IPS-NIHi7 (cell line): ENCODE data around the gene STAMBPL1.

Source experiments
- DNase-seq: peaks from one replicate; pipeline ENCODE4 v3.0.0; 2012; ENCODE audit warnings: mixed read lengths; ENCODE audit errors: extremely low spot score

STAMBPL1 gene

DNA sequence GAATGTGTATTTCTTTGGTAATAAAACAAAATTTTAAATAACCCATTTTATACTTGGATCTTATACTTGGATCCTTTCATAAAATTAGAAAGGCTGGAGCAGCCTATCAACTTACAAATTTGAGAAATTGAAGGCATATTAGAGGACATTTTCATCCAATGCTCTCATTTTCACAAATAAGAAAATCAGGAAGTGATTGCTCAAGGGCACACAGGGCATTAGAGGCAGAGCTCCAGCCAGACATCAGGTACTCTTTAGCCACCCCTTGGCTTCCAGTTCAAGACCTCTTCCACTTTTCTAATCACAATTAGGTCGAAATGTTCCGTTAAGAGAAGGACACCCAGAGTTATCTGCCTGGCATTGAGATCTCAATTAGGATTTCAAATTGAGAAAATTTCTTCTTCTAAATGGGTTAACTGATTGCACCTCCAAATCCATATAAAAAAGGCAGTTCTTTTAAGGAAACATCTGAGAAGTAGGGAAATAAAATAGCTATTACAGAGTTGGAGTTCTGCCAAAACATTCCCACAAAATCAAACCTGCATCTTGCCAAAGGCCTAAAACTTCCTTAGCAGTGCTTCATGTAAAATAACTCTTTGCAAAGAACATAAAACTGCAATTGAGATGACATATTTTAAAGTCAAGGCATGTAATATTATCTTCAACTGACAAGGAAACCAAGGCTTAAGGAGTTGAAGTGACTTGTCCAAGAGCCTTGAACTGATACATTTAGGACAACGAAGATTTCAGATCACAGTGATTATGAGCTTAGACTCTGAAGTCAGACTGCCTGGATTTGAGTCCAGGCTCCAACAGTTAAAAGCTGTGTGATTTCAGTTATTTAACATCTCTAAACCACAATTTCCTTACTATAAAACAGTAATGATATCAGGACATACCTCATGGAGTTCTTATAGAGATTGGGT lies 70.1 kb downstream of the STAMBPL1 start:
- DNase-seq = no peak

GRCh38 chr10:88952647-88953111 lies 72.6 kb downstream of the STAMBPL1 start, which contains the start of gene ACTA2:
TSS of gene ACTA2 (minus strand) at chr10:88952773. CDS start at chr10:88948930, 3,843 bp downstream.
- no peak for DNase-seq

DNA sequence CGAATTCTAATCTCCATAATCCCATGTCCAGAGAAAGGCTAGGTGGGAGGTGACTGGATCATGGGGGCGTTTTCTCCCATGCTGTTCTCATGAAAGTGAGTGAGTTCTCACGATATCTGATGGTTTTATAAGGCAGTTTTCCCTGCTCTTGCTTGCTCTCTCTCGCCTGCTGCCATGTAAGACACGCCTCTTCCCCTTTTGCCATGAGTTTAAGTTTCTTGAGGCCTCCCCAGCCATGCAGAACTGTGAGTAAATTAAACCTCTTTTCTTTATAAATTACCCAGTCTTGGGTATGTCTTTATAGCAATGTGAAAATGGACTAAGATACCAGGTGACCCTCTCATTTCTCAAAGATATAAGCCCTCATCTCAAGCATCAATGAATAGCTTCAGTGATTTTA lies 73.6 kb downstream of the STAMBPL1 start:
- no peak for DNase-seq

DNA sequence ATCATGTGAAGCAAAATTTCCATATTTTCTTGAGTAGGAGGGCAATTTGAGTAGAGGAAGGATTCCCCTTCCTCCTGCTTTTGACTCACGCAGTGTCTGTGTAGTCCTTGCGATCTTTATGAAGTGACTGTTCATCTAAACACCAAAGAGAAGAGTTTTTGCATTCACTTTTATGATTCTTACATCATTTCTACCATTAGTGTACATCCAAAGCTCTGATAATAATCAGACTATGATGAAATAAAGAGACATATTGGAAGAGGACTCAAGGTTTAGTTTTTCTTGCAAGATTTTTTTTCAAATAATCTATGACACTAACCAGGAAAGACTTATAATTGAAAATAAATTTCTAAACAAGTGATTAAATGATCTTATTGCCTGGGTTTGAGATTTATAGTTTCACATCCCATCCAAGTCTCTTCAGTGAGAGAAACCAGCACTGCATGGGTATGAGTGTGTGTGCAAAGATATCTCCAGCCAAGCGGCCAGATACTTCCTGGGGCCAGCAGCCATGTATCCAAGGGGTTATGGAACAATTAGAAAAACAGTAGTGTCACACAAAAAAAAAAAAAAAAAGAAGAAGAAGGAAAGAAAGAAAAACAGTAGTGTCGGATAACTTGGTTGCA lies 74.5 kb downstream of the STAMBPL1 start:
- no peak for DNase-seq

DNA sequence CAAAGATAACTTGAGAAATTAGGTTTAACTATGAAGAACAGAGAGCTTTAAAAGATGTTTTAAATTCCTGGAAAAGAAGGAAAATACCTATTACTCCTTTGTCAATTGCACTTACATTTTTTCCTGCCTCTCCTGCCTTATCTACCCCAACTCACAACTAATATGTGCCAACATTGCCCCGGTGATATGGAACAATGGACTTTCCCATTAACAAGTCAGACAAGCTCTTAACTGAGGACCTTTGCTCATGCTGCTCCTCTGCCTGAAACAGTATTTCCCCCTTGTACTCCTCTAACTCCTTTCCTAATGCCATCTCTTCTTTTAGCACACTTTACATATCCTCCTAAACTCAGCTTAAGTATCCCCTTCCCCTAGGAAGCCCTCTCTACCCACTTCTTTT lies 77.3 kb downstream of the STAMBPL1 start:
- DNase-seq = no peak

- DNase-seq = no peak
Observed at GRCh38 chr10:88958721-88959120, 78.7 kb downstream of the STAMBPL1 start.

- no peak for DNase-seq
Observed at GRCh38 chr10:88960802-88961201, 80.8 kb downstream of the STAMBPL1 start.

- no peak for DNase-seq
Observed at GRCh38 chr10:88961266-88961665, 81.2 kb downstream of the STAMBPL1 start.

DNA sequence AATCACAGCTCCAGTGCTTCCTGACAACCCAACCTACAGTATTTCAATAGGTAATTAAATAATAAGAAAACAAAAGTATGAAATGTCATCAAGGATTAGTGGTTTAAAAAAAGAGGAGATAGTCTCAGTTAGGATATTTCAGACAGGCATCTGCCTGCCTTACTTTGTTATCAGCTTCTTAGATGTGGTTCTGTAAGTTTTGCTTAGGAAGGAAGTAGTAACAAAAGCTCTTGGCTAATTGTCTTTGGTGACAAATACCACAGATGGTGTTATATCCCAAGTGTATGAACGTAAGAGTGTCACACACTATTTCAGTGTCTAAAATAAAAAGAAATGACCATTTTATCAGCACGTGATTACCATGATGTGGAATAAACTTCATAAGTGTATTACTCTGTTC lies 82.3 kb downstream of the STAMBPL1 start:
- no peak for DNase-seq

- DNase-seq = no peak
Observed at GRCh38 chr10:88963318-88963717, 83.3 kb downstream of the STAMBPL1 start.

- DNase-seq = no peak
Observed at GRCh38 chr10:88964360-88964759, 84.3 kb downstream of the STAMBPL1 start.

DNA sequence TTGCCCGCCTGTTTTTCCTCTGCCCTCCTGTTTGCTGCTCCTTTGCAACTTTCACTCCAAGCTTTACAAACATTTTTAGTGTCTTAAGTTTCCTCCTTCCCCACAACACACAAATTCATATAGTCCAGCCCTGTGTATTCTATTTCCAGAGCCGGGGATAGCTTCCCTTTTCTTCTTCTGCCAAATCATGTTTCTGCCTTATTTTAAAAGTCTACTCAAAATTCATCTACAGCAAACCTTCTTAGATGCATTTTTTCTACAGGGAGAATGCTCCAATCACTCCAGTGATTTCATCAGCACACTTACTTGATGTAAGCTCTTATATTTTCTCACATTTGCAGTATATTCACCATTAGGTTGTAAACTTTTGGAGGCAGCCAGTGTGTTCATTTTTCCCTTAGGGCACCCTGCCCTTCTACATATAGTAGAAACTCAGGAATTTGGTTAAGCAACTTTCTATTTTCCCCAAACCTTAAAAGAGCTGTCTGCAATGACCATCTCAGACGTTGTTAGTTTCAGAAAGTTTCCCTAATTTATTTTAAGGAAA lies 84.9 kb downstream of the STAMBPL1 start:
- DNase-seq = no peak

DNA sequence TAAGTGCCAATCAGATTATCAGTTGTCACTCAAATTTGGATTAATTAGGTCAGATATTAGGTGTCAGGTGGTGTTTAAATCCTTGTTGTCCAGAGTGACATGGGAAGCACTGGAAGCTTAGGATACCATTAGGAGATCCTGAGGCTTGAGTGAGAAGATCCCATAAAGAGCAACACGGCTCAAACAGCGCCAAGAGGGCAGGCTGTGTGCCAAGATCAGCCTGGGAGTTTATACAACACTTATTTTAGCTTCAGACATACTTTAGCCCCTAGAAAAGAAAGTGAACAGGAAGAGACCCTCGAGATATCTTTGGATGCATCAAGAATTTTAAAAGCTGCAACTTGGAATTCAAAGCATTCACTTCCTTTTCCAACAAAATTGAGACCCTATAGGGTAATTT lies 86.8 kb downstream of the STAMBPL1 start:
- no peak for DNase-seq

DNA sequence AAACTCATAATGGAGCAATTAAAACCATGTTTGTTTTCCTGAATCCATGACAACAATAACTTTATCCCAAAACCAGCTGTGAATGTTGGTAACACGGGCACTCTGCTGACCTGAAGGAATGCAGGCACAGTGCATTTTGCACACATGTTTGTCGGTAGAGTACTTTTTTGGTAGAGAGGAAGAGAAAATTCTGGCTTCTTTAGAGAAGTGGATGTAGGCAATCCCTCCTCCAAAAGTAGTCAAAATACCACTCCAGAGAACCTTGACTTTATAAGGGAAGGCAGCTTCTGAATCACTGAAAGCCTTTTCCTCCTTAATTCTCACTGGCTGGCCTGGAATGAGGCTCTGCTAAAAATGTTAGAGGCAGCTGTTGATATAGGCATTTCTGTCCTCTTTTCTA lies 88.3 kb downstream of the STAMBPL1 start:
- no peak for DNase-seq

GRCh38 chr10:88971221-88972061 lies 91.4 kb downstream of the STAMBPL1 start:
- DNase-seq = no peak
